Panc1 (cell line): ENCODE results near the gene GRIN3B.

Experiments
- POLR2AphosphoS5 ChIP-seq: IDR thresholded peaks from 2 replicates; pipeline ENCODE4 v1.6.1; 2012; ENCODE audit warnings: mild to moderate bottlenecking, low read depth, low read length, moderate library complexity
- TCF7L2 ChIP-seq: IDR thresholded peaks from 2 replicates; pipeline ENCODE4 v1.6.1; 2011; ENCODE audit warnings: mild to moderate bottlenecking, low read depth, low read length, inconsistent platforms
- TF ChIP-seq, protein P1 (sequence below): fragments of 450-650 bp; IDR thresholded peaks from 2 replicates; pipeline ENCODE4 v1.5.1; 2017; ENCODE audit warnings: mild to moderate bottlenecking

DNA sequence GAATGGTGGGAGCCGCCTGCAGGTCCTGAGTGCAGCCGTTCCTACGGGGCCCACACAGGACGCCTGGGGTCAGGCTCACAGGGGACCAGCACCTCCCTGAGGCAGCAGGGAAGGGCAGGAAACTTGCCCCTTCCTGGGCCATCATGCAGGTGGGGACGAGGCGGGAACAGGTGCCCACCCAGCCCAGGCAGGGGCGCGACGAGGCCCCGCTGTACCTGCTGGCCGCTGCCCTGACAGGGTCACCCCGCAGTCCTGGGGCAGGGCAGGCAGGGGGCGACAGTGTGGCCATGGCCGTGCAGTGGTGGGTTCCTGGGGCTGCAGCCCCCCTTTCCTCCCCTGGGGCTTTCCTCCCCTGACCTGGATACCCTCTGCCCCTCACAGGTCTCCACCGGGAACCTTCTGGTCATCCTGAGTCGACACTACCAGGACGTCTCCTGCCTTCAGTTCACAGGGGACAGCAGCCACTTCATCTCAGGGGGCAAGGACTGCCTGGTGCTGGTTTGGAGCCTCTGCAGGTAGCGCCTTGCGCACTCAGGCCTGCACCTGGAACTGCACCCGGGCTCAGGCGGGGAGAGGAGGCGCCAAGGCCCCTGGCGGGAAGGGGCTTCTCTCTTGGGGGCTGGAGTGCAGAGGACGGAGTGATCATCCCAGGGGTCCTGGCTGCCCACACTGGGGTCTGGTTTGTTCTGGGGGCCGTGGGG, 10.7 kb upstream of the GRIN3B start:
- TF ChIP-seq, protein P1, sequence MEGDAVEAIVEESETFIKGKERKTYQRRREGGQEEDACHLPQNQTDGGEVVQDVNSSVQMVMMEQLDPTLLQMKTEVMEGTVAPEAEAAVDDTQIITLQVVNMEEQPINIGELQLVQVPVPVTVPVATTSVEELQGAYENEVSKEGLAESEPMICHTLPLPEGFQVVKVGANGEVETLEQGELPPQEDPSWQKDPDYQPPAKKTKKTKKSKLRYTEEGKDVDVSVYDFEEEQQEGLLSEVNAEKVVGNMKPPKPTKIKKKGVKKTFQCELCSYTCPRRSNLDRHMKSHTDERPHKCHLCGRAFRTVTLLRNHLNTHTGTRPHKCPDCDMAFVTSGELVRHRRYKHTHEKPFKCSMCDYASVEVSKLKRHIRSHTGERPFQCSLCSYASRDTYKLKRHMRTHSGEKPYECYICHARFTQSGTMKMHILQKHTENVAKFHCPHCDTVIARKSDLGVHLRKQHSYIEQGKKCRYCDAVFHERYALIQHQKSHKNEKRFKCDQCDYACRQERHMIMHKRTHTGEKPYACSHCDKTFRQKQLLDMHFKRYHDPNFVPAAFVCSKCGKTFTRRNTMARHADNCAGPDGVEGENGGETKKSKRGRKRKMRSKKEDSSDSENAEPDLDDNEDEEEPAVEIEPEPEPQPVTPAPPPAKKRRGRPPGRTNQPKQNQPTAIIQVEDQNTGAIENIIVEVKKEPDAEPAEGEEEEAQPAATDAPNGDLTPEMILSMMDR: no peak; the same call in 1 of the 2 replicates
- TF ChIP-seq TCF7L2 (no peak), POLR2AphosphoS5 (no peak)
